C4-2B (cell line): ENCODE data around the gene IHH.

Experiments
- H3K27ac ChIP-seq: fragments of 450-650 bp; 2 replicates; pipeline ENCODE4 v1.5.1; 2017
- ZFX ChIP-seq: fragments of 450-650 bp; IDR thresholded peaks from 2 replicates; pipeline ENCODE4 v1.6.1; 2017
- TF ChIP-seq, protein P1 (sequence below): fragments of 450-650 bp; conservative IDR thresholded peaks from 2 replicates; pipeline ENCODE4 v1.5.1; 2017; ENCODE audit warnings: mild to moderate bottlenecking

IHH gene

DNA sequence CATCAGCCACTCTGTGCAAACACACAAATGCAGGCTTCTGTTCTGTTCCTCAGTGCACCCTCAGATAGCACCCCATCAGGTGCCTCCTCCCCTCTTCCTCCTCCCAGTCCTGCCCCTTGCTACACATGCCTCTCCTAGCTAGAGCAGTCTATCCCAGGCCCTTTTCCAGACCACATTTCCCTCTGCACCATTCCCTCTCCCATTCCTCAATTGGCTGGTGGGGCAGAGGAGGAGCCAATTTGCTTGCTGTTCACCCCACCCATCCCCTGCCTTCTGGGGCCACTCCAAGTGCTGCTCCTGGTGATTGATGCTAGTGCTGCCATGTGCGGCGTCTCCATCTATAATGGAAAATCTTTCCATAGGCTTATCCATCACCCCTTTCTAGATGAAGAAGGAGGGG lies 24.8 kb downstream of the IHH start:
- H3K27ac ChIP-seq, result no peak overlapping the region
- TF ChIP-seq, protein P1, sequence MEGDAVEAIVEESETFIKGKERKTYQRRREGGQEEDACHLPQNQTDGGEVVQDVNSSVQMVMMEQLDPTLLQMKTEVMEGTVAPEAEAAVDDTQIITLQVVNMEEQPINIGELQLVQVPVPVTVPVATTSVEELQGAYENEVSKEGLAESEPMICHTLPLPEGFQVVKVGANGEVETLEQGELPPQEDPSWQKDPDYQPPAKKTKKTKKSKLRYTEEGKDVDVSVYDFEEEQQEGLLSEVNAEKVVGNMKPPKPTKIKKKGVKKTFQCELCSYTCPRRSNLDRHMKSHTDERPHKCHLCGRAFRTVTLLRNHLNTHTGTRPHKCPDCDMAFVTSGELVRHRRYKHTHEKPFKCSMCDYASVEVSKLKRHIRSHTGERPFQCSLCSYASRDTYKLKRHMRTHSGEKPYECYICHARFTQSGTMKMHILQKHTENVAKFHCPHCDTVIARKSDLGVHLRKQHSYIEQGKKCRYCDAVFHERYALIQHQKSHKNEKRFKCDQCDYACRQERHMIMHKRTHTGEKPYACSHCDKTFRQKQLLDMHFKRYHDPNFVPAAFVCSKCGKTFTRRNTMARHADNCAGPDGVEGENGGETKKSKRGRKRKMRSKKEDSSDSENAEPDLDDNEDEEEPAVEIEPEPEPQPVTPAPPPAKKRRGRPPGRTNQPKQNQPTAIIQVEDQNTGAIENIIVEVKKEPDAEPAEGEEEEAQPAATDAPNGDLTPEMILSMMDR, result no peak
- TF ChIP-seq ZFX, result no peak

DNA sequence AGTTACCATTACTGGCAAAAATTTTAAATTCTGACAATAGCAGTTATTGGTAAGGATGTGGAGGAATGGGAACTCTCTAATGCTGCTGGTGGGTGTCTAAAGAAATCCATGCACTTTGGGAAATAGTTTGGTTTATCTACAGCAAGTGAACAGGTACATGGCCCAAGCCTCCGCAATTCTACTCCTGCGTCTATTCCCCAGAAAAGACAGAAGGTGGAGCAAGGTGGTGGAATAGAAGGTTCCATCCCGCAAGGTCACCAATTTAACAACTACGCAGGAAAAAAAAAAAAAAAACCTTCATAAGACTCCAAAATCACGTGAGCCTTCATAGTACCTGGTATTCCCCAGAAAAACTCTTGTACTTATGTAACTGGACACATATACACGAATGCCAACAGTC lies 25.9 kb downstream of the IHH start:
- no peak overlapping the region for H3K27ac ChIP-seq
- TF ChIP-seq ZFX, result no peak
- TF ChIP-seq, protein P1, result no peak; the same call in 1 of the 2 replicates

DNA sequence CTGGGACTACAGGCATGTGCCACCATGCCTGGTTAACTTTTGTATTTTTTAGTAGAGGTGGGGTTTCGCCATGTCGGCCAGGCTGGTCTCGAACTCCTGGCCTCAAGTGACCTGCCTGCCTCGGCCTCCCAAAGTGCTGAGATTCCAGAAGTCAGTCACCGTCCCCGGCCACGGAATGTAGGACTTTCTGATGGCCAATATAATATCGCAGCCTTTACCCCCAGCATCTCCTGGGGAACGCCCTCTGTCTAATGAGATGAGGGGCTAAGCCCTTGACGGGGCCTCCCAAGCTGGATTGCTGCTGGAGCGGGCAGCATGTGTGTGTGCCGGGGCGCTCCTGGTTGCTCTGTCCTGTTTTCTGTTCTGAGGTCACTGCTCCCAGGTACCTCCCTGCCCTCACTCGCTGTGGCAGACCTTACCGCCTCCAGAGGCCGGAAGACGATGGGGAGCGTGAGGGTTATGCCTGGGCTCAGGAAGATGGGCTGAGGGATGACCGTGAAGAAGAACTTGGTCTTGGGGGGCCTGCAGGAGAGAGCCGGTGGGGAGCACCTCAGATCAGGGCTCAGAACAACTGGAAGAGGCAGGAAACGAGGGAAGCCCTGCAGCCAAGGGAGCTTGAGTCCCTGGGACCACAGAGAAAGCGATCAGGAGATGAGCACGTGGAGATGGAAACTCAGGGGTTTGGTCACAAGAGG lies 28.5 kb downstream of the IHH start:
- no peak for TF ChIP-seq ZFX
- TF ChIP-seq, protein P1, result no peak
- no peak overlapping the region for H3K27ac ChIP-seq

DNA sequence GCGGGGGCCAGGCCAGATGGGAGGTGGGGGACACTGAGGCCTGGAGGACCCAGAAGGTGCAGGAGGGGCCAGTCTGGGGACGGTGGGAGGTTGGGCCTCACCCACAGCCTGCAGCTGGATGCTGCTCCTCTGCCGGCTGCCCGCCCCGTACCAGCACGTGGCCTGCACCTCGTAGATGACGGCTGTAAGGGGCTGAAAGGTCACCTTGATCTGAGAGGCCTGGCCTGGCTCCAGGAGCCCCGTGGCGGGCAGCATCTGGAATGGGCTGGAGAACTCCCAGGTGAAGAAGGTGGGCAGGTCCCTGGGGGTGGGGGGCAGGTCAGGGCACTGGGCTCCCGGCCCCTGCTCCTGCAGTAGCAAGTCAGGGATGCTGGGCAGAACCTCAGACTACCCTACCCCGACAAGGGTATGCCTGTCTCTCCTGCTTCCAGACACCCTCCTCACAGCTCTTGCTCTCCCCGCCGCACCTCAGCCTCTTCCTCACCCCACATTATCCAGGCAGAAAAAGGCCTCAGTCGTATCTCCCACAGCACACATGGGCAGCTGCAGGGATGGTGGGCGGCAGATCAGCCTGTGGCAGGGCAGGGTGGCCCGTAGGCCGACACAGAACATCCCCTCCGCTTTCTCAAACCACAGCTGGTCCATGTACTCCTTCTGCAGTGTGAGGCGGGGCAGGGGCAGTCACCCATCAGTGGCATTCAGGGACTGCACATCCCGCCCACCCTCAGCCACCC lies 29.5 kb downstream of the IHH start:
- TF ChIP-seq, protein P1, result no peak
- TF ChIP-seq ZFX, result no peak
- H3K27ac ChIP-seq, result no peak overlapping the region

DNA sequence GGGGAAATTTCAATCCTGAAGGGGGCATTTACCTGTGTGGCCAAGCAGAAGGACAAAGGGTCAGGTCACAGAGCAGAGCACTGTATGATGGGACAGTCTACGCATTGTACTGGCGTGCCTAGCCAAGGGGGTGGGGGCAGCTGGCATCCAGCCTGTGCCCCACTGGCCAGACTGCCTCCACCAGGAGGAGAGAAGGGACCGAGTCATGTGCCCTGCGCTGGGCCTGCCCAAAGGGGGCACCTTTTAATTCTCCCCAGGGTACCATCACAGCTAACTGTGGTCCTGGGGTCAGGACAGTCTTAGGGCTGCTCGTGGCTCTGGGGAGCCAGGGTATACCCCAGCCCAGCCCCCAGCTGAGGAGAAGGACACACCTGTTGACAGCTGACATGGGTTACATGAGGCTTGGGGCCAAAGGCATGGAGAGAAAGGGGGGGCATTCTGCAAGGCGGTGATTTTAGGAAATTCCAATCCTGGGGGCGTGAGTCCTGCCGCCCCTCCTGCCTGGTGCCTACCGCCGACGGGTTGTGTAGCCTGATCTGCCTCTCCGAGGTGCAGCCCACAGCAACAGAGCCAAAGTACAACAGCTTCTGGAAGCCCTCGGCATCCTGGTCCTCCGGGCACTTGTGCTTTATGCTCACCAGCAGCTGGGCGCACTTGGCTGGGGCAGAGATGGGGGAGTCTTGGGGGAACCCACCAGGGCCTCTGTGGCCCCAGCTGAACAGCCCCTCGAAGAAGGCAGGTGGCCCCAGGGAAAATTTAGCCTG lies 30.4 kb downstream of the IHH start:
- TF ChIP-seq, protein P1, result no peak
- no peak overlapping the region for H3K27ac ChIP-seq

DNA sequence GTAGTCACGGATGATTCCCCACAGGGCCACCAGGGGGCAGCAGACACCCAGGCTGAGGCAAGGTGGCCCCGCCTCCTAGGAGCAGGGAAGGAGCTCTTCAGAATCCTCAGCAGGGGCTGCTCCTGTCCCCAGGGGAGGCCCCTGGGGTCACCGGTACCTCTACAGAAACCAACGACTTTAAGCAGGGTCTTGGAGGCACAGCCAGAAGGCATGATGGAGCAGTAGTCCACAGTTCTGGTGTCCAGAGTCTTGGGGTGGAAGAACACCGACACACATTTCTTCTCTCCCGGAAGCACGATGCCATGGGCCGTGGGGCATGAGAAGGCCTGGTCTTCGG lies 30.9 kb downstream of the IHH start:
- H3K27ac ChIP-seq, result no peak overlapping the region
- no peak for TF ChIP-seq ZFX
- TF ChIP-seq, protein P1, result peak; percentile 93
